IPS-NIHi7 (cell line): Measurements from ENCODE around the gene RCAN2.

Experiments used
- DNase-seq: peaks from one replicate; pipeline ENCODE4 v3.0.0; 2012; ENCODE audit warnings: mixed read lengths; ENCODE audit errors: extremely low spot score

The RCAN2 gene

DNA sequence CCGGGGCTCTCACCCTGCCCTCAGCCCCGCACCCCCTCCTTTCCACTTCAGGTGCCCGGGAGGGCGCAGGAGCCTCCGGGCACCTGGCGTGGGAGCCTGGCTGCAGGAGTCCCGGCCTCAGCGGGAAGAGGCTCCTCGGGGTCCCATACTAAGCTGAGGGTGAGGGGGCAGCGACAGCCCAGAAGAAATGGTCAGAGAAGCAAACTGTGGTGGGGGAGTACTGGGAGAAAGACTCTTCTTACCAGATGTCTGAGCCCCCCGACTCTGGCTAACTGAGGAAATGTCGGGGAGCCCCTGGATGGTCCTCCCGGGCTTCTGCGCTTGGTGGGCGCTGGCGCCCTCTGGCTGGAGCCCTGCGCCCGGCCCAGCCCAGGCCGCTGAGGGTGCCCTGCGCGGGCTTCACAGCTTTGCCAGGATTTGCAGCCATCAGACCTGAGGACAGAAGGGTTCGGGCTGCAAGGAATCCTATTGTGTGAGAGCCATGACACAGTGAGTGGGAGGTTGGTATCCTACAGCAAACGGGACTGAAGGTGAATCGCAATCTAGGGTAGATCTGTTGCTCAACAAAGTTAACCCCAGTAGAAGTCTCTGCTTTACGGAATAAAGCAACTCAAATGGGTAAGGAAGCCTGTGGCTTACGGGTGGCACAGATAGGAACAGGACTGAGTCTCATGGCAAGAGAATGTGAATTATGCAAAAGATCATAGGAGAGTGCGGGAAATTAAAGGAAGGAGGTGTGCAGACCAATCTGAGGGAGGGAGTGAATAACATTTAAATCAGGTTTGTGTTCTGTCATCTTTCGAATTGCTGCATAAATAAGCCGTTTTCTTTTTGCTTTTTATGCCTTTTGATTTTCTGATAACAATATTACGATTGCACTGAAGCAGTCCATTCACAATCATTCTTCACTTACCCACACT is 639 bp upstream of the RCAN2 start:
- DNase-seq: peak; percentile 72

DNA sequence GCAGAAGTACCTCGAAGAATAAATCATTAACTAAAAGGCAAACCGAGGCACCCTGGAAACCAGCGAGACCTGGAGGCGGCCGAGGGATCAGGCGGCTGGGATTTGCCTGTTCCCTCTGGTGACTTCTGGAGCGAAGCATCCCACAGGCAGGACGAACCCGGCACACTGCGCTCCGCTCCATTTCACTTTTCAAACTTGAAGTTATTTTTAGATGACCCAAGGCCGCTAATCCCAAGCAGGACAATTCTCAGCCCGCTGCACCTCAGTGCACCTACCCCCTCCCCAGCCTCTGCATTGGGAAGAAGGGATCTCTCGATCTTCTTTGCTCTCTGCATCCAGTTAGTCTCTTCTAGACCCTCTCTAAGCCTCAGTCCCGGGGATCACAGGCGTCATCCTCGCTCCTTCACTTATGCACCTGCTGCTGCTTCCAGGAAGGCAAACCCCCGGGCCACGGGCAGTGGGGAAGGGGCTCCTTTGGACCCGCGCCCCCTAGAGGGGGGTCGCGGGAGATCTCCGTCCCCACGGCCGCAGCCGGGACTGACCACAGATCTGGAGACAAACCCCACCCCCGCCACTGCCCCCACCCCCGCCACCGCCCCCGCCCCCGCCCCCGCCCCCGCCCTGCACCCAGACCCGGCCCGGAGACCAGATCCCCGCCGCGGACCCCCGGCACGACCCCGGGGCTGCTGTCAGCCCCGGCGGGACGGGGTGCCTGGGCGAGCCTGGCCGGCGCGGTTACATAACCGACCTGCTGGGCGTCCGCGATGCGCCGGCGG is 636 bp downstream of the RCAN2 start:
- DNase-seq: peak; percentile 74

DNA sequence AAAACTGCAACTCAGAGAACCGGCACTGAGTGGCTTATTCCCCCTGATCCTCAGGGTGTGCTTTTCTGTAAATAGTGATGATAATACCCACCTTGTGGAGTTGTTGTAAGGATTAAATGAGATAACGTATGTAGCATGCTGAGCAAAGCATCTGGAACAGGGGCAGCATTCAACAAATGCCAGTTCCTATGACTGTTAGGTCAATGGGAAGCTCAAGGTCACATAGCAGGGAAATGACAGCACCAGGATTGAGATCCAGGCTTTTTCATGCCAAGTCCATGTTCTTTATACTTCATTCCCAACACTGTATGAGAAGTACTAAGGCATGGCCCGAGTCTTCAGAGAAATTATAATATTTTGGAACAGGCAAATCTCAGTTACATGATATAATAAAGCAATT is 5.1 kb downstream of the RCAN2 start:
- no peak for DNase-seq

DNA sequence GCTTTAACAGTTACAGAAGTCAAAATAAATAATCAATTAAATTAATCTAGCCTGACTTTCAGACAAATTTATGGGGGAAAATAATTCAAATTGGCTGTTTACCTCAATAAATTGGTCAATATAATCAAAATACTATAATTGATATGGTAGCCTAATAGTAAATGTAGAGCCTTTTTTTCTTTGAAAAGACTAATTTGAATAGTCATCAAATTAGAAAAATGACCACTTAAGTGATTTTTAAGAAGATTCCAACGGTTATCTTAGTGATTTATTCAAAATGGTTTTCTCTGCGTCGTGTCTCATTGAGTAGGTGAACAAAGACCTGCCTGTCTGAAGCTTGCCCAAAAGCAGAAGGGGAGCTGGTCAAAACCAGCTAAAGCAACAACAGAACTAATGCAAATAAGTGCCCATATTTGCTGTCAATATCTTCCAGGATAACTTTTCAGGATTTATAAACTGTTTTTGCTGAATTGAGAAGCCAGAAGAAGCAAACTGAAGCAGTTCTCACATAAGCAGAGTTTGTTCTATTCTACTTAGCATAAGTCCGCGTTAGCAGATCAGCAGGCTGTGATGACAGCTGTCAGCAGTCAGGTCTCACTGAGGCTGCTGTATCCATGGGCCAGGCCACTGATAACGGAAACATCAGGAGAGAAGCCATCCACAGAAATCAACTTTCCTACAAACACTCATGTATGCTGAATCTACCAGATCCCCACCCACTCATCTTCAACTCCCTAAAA is 7.0 kb downstream of the RCAN2 start:
- no peak for DNase-seq

DNA sequence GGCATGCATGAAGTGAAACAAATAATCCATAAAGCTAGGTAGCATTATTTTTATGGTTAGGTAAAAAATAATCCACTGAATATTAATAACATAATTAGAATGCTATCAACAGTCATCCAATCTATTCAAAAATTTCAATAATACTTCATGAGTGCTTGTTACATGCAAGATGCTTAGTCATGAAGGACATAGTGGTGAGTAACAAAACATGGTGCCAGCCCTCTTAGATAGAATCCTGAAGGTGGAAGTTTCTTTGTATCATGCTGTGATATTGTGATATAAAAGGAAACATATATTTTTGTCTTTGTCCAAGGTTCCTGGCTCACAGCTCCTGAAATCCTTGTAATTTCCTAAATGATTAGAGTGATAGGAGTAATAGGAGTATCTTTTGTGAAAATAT is 14.9 kb downstream of the RCAN2 start:
- DNase-seq: no peak

DNA sequence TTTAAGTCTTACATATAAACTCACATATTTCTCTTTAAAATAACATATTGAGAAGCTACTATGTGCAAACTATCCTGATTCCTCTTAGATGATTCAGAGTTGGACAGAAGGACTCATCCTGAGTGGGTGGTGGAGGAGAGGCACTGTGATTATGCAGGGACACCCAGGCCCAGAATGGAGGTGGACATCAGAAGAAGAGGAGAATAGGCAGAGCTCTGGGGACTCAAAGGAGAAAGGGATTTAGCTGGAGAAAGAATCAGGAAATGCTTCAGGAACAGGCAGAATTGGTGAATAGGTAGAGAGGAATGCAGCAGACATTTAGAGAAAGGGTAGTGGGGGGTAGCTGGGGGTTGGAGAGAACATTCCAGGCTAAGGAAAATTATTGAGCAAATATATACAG is 17.4 kb downstream of the RCAN2 start:
- no peak for DNase-seq

DNA sequence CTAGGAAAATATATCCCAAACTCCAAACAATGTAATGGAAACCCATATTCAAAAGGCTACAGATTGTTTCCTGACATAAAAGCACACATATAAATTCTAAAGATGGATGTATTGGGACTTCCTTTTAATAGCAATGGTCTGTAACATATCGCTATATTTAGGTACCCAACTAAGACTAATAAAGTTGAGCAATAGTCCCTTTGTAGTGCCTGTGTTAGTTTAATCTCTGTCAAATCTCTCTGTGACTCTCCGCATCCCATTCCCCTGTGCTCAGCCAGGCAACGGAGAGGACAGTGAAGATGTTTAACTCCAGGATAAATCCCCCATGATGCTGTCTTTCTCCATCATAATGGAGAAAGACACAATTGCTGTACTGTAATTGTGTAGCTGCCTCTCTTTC is 19.0 kb downstream of the RCAN2 start:
- DNase-seq: no peak

DNA sequence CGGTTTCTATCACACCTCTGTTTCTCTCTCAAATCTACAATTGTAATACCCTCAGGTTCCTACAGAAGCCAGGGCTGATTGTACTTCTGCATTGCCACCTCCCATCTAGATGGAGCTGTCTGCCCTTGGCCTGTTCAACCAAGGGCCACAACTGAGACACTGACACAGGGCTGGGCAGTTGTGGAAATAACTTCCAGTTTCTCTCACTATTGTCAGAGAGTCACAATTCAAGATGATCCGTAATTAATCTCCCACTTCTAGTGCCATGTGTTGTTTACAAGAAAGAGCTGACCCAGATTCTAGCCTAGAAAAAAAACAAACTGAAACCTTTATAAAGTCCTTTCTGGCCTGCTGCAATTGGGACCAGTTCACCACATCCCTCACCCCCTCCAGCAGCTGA is 22.2 kb downstream of the RCAN2 start:
- no peak for DNase-seq

DNA sequence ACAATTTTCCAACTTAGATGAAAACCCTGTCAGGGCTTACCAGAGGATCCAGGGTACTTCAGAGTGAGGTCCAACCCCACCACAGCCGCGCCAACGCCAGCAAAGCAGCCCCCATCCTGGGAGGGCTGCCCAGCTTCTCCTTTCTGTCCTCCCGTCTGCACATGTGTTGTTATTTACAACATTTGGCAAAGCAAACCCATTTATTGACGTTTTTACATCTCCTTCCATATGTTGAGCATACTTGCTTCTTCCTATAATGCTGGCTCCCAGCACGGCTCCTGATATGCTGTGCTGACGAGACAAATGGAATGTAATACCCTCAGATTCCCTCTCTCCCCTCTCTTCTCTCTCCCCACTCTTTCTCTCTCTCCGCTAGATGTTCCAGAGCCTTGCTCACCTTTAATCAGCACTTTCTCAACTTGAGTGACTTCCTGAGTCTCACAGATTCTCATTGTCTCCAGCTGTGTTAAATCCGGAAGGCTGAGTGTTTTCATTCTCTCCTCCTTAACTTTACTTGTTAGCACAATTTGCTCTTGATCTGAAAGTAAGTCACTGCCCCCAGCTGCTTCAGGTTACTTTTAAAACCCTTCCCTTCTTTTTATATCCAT is 22.7 kb downstream of the RCAN2 start:
- peak; percentile 30 for DNase-seq

DNA sequence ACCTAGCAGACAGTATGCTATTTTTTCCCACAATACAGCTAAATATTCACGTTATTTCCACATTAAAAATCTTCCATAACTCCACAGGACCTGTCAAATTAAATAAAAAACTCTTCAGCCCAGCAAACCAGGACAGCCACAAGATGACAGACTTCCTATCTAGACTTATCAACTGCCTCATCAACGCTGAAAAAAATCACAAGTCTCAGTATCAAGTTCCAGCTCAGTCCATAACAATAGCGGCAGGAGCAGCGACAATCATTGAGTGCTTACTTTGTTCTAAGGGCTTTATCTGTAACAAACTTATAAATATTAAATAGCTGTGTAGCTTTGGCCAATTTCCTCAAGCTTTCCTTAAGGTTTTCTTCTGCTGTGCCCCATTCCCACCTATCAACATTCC is 24.7 kb downstream of the RCAN2 start:
- no peak for DNase-seq

DNA sequence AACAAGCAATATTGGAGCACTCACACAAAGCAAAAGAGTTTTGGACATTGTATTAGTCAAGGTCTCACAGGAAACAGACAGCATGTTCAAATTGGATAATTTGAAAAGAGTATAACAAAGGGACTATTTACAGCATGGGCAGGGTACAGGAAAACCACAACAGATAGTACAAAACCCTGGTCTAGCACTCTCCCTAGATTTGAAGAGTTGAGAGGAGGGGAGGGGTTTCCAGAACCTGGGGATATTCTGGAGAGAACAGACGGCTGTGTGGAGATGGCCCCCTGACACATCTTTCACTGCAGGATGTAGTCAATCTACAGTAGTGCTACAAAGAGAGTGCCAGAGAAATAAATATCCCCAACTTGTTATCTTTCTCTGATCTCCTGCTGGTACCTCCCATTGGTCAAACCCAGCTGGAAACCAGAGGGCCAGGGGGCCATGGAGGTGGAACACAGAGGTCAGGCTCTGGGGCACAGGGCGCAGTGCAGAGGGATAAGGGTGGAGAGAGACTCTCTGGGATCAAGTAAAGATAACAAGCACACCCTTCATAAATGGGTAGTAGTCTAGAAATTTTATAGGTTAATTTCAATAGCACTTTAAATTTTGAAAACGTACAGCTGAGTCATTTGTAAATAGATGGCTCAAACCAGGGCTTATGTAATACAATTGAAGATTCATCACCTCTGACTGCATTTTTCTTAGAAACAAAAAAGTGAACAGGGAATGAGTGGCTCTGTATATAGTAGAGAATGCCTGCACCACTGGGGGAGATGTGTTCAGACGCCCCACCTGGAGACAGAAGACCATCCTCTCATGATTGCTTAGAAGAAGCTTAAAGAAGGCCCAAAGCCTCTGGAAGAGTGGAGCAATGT is 25.7 kb downstream of the RCAN2 start:
- no peak for DNase-seq

DNA sequence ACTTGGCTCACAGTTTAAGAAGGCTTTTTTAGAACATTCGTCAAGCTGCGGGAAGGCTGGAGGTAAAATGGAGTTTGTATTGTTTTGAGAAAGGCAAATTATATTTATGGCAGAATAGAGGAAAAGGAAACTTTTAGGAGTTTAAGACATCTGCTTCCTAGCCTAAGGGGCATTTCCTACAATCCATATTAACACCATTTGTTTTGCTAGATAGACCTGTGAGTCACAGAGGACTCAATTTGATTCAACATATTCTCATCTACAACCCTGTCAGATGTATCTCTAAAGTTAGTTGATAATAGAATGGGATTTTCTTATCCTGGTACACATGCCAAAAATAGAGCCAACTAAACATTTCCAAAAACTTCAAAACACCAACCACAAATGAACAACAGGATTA is 35.0 kb downstream of the RCAN2 start:
- no peak for DNase-seq

DNA sequence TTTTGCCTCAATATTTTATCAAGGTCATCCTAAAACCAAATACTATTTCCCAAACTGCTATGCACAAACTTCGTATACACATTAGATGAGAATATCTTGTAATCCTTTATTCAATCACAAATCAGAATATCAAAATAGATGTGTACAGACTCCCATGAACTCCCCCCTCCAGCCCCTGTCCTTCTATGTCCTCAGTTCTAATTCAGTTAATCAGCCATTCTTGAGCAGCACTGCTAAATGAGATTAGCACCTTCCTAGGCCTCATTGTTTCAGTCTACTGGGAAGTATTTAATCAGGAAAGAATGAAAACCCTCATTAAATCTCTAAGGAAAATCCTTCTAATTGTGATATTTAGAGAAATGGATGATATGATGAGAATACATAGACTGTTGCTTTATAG is 36.6 kb downstream of the RCAN2 start:
- DNase-seq: no peak

DNA sequence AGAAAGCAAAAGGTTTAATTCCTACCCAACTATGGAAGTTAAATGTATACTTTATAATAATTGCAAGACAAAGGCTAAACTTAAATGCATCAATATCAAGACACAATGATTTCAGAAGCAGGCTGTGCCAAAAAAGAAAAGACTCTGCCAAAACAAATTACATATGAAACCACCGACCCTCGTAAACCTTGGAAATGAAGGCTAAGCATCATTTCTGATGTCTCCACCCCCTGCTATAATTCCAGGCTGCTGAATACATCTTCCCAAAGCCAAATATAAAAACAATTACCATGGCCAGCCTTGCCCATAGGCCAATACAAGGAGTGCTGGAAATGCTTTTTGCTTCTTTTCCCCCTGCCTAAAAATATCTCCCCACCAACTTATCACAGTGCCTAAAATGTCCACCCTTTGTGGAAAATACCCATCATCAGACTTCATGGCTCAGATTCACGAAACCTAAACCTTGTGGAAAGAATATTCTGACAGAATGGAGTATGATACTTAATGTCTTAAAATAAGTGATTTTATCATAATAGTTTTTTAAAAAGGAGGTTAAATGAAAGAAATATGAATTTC is 37.4 kb downstream of the RCAN2 start:
- DNase-seq: no peak

DNA sequence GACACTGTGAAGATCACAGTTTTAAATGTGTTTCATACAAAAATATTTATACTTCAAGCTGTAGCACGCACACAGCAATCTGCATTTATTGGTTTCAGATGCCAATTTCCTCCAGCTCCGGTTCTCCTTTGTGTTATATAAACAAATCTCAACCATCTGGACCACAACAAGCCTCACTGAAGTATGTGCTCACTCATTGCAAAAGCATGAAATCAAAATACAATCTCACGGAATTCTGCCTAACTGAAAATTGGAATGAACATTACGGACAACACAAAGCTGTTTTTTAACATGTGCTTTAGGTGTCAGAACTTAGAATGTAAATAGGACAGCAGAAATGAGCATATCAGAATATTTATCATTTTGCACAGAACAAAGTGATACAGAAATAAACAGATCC is 38.0 kb downstream of the RCAN2 start:
- DNase-seq: no peak

DNA sequence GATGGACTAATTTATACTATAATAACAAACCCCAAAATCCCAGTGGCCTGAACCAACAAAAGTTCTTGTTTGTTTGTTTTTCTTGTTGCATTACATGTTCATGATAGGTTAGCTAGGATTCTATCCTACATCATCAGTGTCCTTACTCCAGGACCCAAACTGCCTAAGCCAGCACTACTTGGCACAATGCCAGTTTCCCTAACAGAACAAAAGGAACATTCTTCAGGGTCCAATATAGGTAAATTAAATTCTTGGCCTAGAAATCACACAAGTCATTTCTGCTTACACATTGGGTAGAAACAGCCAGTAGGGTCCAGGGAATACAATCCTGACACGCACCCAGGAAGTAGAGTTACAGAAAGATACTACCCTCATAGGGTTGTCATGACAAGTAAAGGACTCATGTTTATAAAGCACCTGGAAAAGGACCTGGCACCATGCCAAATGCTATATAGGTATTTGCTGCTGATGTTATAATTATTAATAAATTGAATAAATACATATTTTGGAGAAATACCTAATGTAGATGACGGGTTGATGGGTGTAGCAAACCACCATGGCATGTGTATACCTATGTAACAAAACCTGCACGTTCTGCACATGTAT is 38.8 kb downstream of the RCAN2 start:
- no peak for DNase-seq

DNA sequence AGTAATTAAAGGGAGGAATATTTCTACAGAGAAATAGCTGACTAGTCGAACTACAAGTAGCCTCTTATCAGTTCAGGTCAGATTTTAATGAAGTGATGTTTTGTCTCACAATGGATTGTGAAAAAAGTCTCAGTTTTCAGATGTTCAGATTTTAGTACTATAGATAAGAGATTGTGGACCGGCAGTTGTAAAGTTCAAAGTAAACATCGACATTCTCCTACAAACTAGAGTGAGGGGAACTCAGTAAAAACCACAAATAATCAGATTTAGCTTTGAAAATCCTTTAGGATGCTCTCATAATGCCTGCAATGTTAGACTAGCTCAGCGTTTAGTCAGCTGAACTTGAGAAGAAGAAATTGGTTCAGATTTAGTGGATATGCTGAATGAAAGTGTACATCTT is 39.9 kb downstream of the RCAN2 start:
- no peak for DNase-seq

DNA sequence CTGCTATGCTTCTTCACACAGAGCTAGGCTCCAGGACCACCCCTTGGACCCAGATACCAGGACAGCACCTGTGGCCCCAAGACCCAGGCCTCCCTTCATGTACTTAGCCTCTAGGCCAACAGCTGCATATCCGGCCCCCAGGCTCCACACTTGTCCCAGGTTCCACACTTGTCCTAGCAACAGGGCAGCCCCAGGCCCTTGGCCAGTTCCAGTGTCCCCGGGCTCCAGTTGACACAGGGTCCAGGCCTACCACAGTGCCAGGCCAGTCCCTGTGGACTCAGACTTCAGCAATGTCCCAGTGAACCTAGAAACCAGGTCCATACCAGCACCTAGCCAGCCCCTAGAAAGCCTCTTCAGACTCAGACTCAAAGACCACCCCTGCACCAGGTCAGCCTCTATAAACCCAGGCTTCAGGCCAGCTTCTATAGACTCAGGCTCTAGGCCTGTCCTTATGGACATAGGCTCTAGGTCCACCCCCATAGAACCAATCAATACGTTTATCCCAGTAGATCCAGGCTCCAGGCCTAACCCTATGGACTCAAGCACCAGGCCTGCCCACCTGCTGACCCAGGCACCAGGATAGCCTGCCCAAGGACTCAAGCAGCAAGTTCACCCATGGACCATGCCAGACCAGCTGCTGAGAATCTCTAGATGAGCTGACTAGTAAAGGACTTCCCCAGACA is 46.3 kb downstream of the RCAN2 start:
- no peak for DNase-seq

DNA sequence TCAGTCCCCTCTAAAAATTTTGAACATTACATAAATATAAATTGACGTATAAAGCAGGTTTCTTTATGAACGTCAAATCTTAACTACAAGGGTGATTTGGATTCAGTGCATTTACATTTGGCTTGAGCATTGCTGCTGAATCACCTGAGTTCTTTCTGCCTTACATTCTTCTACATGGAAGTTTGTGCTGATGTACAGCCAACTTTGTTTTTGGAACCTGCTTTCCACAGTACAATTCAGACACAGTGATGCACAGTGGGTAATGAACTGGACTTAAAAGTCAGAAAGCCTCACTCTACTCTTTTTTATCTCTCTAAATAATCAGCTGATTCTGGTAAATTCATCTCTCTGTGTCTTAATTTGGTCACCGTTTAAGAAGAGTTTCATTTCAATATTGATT is 47.6 kb downstream of the RCAN2 start:
- DNase-seq: no peak

DNA sequence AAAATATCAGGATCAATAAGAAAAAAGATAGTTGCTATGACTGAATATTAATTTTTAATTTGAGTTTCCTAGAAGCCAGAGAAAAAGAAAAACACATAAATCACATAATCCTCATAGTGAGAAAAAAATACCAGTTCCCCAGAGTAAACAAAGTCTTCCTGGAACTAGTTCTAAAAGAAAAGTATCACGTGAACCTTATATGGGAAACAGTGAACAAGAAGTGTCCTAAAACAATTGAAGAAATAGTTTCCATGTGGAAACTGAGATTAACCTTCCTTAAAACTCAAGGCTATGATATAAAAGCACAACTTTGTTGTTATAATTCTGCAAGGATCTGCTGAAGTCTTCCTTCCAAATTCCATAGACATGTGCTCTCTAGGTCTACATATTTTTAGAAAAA is 50.6 kb downstream of the RCAN2 start:
- DNase-seq: no peak
